Measurements from ENCODE around the gene AAK1. TPM values are rescaled to one million over a fixed set of nuclear protein-coding genes. Genes with fewer than 3 reads are reported as not detected.
"Not testable (repeated sequence)": the region's sequence is repeated elsewhere in the genome, so short reads cannot be mapped to it uniquely, and the experiment has no call there.

AAK1 gene
- total RNA-seq, 1 donor from 2014 or later: 108 TPM

- FAIRE-seq: no peak
- no peaks in the 10 kb centered on the region for H3K79me2 ChIP-seq (ENCODE audit: insufficient read depth, low read length)
- H3K4me3 Mint-ChIP-seq (ENCODE audit: unreplicated experiment): no peak overlapping the region
- H3K27me3 ChIP-seq (ENCODE audit: insufficient read depth, low read length): no peaks in the 10 kb centered on the region
- H3K4me3 ChIP-seq (ENCODE audit: insufficient read depth, low read depth, low read length): no peak overlapping the region
- H3K27ac Mint-ChIP-seq (ENCODE audit: unreplicated experiment): no peak overlapping the region
- H3K9me3 ChIP-seq (ENCODE audit: insufficient read depth, low read depth, low read length): no peaks in the 10 kb centered on the region
- no peaks in the 10 kb centered on the region for H3K36me3 Mint-ChIP-seq (ENCODE audit: low read depth, unreplicated experiment)
- H3K9ac ChIP-seq (ENCODE audit: low read length): no peak overlapping the region
- no peak overlapping the region for H2AFZ ChIP-seq (ENCODE audit: low read depth, low read length)
- DNase-seq (ENCODE audit: low read depth): no peak
- no peaks in the 10 kb centered on the region for H3K27me3 Mint-ChIP-seq (ENCODE audit: low read depth, unreplicated experiment)
- no peak overlapping the region for H3K4me2 ChIP-seq (ENCODE audit: low read length)
- H3K4me1 ChIP-seq (ENCODE audit: insufficient read depth, low read length): peaks cover 4% of the 10 kb centered on the region
- peaks cover 8% of the 10 kb centered on the region for H3K9me3 Mint-ChIP-seq (ENCODE audit: unreplicated experiment)
- H3K4me1 Mint-ChIP-seq (ENCODE audit: low read depth, unreplicated experiment): peaks cover 5% of the 10 kb centered on the region
- no peaks in the 10 kb centered on the region for H4K20me1 ChIP-seq (ENCODE audit: insufficient read depth, low read length)
- no peaks in the 10 kb centered on the region for H3K36me3 ChIP-seq (ENCODE audit: insufficient read depth, low read length)
- H3K27ac ChIP-seq (ENCODE audit: low read depth, low read length): no peak overlapping the region
- no peak for TF ChIP-seq EZH2 (IDR thresholded peaks at IDR 0.05; ENCODE audit: insufficient read depth, low read length)
- TF ChIP-seq, protein P1, sequence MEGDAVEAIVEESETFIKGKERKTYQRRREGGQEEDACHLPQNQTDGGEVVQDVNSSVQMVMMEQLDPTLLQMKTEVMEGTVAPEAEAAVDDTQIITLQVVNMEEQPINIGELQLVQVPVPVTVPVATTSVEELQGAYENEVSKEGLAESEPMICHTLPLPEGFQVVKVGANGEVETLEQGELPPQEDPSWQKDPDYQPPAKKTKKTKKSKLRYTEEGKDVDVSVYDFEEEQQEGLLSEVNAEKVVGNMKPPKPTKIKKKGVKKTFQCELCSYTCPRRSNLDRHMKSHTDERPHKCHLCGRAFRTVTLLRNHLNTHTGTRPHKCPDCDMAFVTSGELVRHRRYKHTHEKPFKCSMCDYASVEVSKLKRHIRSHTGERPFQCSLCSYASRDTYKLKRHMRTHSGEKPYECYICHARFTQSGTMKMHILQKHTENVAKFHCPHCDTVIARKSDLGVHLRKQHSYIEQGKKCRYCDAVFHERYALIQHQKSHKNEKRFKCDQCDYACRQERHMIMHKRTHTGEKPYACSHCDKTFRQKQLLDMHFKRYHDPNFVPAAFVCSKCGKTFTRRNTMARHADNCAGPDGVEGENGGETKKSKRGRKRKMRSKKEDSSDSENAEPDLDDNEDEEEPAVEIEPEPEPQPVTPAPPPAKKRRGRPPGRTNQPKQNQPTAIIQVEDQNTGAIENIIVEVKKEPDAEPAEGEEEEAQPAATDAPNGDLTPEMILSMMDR (IDR thresholded peaks at IDR 0.05; ENCODE audit: insufficient read depth, low read depth, low read length): no peak
Observed at GRCh38 chr2:69663860-69664259, 20.3 kb upstream of the AAK1 start.

- not testable (repeated sequence) for H3K9ac ChIP-seq (ENCODE audit: low read length); H3K79me2 ChIP-seq (ENCODE audit: insufficient read depth, low read length); H3K36me3 Mint-ChIP-seq (ENCODE audit: low read depth, unreplicated experiment); H3K27me3 Mint-ChIP-seq (ENCODE audit: low read depth, unreplicated experiment); H3K4me2 ChIP-seq (ENCODE audit: low read length); H3K9me3 Mint-ChIP-seq (ENCODE audit: unreplicated experiment); H2AFZ ChIP-seq (ENCODE audit: low read depth, low read length); H3K4me1 ChIP-seq (ENCODE audit: insufficient read depth, low read length); H3K36me3 ChIP-seq (ENCODE audit: insufficient read depth, low read length); DNase-seq (ENCODE audit: low read depth); H3K27me3 ChIP-seq (ENCODE audit: insufficient read depth, low read length); H3K4me3 ChIP-seq (ENCODE audit: insufficient read depth, low read depth, low read length); H3K27ac ChIP-seq (ENCODE audit: low read depth, low read length); H3K27ac Mint-ChIP-seq (ENCODE audit: unreplicated experiment); H4K20me1 ChIP-seq (ENCODE audit: insufficient read depth, low read length); H3K9me3 ChIP-seq (ENCODE audit: insufficient read depth, low read depth, low read length); FAIRE-seq; H3K4me1 Mint-ChIP-seq (ENCODE audit: low read depth, unreplicated experiment); H3K4me3 Mint-ChIP-seq (ENCODE audit: unreplicated experiment)
Observed at GRCh38 chr2:69662547-69662946, 19.0 kb upstream of the AAK1 start.

DNA sequence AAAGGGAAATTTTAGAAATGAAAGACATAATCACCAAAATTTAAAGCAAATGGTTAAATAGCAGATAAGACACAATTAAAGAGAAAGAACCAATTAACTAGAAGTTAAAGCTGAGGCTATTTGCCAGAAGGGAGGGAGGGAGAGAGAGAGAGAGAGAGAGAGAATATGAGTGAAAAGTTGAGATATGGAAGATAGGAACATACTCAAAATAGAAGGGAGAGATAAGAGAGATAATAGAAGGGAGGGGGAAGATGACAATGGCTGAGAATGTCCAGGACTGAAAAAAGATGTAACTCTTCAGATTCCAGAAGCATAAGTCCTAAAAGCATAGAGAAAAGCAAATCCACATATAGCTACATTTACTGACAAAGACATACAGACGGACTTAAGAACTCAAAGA lies 17.1 kb upstream of the AAK1 start:
- no peak overlapping the region for H2AFZ ChIP-seq (ENCODE audit: low read depth, low read length)
- FAIRE-seq (no peak), DNase-seq (ENCODE audit: low read depth) (no peak)
- no peak overlapping the region for H3K4me3 ChIP-seq (ENCODE audit: insufficient read depth, low read depth, low read length)
- no peaks in the 10 kb centered on the region for H4K20me1 ChIP-seq (ENCODE audit: insufficient read depth, low read length)
- Mint-ChIP-seq H3K36me3 (ENCODE audit: low read depth, unreplicated experiment) (no peaks in the 10 kb centered on the region), H3K27me3 (ENCODE audit: low read depth, unreplicated experiment) (no peaks in the 10 kb centered on the region), H3K4me3 (ENCODE audit: unreplicated experiment) (no peak overlapping the region), H3K4me1 (ENCODE audit: low read depth, unreplicated experiment) (no peaks in the 10 kb centered on the region), H3K9me3 (ENCODE audit: unreplicated experiment) (peaks cover 10% of the 10 kb centered on the region), H3K27ac (ENCODE audit: unreplicated experiment) (no peak overlapping the region)
- no peaks in the 10 kb centered on the region for H3K79me2 ChIP-seq (ENCODE audit: insufficient read depth, low read length)
- H3K4me2 ChIP-seq (ENCODE audit: low read length): no peak overlapping the region
- no peaks in the 10 kb centered on the region for H3K36me3 ChIP-seq (ENCODE audit: insufficient read depth, low read length)
- H3K4me1 ChIP-seq (ENCODE audit: insufficient read depth, low read length): no peaks in the 10 kb centered on the region
- H3K27me3 ChIP-seq (ENCODE audit: insufficient read depth, low read length): no peaks in the 10 kb centered on the region
- no peaks in the 10 kb centered on the region for H3K9me3 ChIP-seq (ENCODE audit: insufficient read depth, low read depth, low read length)
- TF ChIP-seq, protein P1 (IDR thresholded peaks at IDR 0.05; ENCODE audit: insufficient read depth, low read depth, low read length): no peak
- no peak for TF ChIP-seq EZH2 (IDR thresholded peaks at IDR 0.05; ENCODE audit: insufficient read depth, low read length)
- no peak overlapping the region for H3K27ac ChIP-seq (ENCODE audit: low read depth, low read length)
- no peak overlapping the region for H3K9ac ChIP-seq (ENCODE audit: low read length)

Measured in astrocyte (in vitro differentiated cells and primary cell).